HG03097 (cell line): ENCODE measurements around the gene WDR38.

ENCODE experiments used
- ATAC-seq: cut with Tn5 transposase; IDR thresholded peaks from one replicate; pipeline ENCODE4 v1.9.1; 2021; ENCODE audit not compliant: unreplicated experiment, low FRiP score

Gene WDR38

DNA sequence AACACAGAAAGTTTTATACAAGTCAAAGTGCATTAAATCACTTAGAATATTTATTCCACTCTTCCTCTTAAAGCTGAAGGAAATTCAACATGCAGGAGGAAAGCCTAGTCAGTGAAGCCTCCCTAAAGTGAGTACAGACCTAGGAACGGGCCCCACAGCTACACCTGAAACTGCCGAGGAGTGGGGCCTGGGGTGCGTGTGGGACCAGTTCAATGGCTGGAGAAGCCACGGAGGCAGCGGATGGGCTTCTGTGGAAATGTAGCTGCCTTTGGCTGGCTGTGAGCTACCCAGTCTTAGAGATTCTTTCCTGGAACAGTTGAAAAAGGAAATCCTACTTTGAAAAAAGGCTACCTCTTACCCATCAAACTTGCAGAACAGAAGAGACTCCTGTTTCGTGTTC lies 25.3 kb downstream of the WDR38 start:
- no peak for ATAC-seq

DNA sequence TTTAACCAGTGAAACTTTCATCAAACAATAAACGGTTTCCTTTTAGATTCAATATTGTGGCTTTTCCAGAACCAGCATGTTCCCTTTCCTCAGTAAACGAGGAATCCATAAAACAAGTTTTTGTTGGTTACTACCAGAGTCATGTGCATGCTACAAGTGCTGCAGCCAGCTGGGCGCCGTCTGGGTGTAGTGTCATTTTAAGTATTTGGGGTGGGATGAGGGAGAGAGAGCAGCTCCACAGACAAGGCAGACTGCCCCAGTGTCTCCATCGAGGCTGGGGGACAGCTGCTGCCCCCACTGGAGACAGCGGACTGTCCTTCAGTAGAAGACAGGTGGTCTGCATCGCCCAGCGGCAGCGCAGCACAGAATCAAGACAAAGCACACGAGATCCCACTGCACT lies 26.0 kb downstream of the WDR38 start:
- ATAC-seq = no peak

DNA sequence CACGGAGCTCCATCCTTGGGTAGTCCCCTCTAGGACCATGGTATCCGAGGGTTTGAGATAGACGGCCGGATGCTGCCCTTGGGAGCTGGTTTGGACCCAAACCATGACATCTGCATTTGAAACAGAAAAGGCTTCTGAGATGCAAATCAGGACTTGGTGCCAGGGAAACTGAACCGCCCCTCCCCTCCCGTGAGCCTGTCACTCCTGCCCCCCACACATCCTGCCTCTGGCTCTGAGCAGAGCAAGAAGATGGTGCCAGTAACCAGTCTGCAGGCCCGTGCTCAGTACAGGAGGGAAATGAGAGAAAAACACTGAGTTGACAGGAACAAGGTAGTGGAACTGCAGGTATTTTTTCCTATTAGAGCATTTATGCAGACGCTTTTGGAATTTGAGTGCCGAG lies 27.2 kb downstream of the WDR38 start:
- no peak for ATAC-seq

DNA sequence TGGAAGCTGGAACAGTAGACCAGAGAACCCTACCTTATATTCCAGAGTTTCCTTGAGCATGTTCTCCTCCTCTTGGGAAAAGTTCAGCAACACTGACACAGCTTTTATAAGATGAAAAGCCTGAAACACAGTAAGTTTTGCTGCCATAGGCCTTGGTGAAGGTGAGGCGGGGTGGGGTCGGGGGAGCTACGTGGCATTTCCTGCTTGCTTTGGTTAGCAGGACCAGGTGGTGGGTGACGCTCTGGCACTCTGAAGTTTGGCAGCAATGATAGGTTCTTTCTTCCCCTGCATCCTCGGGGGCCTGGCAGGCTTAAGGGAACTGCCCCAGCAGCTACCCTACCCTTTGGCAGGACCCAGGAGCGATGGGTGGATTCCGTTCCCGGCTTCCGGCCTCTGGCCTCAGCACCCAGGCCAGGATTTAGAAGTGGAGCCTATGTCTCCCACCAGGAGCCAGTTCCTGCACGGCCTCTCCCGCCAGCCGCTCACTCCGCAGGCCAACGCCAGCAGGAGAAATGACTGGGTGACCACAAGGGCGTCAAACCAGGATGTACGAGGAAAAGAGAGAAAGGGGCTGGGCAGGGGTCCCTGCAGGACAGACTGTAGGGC lies 28.0 kb downstream of the WDR38 start:
- ATAC-seq = no peak

DNA sequence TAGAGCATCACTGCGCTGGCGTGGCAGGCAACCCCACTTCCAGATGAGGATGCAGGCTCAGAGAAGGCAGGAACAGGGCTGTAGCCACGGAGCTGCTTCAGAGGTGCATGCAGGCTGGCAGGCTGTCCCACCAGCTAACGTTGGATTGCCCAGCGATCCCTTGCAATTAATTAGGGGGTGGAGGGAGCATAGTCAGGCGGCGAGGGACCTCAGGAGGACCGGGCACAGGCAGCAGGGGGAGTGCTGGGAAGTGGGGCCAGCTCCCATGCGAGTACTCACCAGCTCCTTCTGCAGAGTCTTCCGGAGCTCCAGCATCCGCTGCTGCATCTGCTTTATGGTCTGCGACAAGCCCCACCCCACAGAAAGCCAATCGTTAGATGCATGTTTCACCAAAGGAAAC lies 29.0 kb downstream of the WDR38 start:
- ATAC-seq = no peak

DNA sequence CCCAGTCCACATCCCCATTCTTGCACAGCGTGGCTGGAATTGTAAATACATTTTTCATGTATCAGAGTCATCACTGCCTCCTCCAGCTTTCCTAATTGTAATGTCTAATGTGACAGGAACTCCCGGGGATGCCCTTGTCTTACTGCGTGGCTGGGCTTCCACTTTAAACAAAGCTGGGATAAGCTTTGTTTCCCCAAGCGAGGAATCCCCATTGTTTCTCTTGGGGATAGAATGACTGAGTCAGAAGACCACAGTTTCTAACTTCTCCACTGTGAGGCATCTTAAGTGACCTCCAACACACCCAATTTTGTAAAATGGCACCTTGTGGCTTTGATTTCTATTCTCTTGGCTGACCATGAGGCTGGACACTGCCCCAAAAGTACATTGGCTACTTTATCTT lies 31.1 kb downstream of the WDR38 start:
- ATAC-seq = no peak

DNA sequence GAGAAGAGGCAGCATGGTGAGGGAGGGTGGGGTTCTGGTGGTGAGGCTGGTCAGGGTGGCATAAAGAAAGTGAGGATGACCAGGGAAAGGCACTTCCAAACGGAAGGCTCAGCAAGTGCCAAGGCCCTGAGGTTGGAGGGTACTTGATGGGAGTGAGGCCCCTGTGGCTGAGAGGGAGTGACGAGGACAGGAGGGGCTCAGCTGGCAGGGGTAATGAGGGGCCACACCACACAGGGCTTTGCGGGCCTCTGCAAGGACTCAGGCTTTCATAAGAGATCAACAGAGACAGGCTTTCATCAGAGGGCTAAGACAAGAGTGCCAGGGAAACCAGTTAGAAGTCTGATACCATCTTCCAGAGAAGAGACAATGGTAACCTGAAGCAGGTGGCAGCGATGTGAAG lies 32.3 kb downstream of the WDR38 start:
- no peak for ATAC-seq

DNA sequence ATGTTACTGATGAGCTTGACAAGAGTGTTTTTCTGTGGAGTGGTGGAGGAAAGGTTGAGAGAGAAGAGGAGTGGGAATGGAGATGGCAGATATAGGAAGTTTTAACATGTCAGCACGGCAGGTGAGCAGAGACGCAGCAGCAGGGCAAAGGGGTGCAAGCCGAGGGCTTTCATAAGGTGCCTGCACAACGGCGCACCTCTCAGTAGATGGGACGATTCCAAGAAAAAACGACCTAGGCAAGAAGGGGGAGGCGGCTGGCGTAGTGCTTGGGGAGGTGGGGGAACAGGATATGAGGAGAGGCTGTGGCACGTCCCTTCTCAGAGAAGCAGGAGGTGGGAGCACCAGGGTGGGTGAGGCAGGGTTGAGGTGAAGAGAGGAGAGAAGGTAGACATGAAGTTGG lies 33.2 kb downstream of the WDR38 start:
- ATAC-seq = no peak

DNA sequence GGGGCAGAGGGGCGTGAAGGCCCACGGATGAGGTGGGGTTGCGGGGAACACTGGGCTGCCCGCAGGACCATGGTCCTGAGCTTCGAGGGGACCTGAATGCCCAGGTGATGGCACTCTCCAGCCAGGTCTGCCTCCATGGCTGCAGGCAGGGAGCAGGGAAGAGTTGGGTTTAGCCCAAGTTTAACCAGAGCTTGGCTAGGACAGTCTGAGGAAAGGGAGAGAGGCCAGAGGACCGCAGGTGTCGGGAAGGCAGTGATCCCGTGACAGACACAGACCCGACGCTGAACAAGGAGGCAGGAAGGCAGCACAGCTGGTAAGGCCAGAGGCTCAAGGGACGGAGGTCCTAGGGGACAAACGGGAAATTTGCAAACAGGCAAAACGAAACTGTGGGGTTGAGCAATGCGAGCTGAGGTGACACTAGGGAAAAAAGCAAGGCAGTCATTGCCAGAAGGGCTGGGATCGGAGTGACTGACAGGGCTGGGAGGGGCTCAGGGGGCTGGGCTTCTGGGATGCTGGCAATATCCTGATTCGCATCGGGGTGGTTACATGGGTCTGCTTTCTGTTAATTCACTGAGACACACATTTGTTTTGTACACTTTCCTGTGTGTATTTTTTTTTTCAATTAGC lies 33.7 kb downstream of the WDR38 start:
- ATAC-seq = no peak

DNA sequence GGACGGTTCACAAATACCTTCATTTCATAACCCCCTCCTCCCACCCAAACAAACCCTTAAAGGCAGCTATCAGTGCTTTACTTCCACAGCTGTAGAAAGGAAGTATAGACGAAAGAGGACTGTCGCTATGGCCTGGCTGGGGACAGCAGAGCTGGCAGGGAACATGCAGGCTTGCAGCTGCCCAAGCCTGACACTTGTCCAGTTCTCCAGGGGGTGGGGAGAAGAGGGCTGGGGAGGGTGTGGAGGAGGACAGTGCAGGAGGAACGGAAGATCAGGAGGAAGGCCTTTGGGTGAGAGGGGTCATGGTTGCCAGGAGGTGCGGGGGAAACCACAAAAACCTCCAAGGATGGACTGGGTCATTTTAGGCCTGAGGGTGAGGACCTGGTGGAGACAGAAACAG lies 34.6 kb downstream of the WDR38 start:
- no peak for ATAC-seq

DNA sequence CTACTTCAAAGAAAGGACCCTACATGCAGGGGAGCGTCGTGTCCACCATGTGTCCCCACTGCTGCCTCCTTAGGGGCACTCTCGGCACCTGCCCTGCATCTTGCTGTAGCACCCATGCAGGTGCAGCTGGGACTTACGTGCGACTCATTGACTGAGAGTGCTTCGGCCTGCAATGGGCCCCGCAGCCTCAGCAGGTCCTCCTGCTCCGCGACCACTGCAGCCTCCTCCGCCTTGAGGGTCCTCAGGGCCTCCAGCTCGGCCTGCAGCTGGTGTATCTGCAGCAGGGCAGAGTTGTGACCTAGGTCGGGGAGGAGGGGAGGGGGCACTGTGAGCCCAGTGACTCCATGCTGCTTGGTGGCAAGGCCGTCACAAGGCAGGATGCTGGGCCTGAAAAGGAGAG lies 35.7 kb downstream of the WDR38 start:
- ATAC-seq = no peak

DNA sequence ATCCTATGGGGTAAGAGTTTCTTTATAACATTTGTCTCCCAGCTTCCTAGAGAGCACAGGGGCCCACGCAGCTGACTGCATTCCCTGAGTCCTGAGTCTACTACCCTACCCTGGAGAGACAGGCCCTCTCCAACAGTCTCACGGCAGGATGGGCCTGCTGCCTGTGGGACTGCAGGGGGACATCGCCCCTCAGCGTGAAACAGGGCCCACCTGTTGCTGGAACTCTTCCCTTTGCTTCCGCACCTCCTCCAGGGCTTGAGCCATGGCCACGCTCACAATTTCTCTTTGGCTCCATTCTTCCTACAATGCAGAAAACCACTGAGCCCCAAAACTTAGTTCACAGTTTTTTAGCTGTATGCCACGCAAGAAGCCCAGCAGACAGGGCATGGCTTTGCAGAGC lies 36.9 kb downstream of the WDR38 start:
- ATAC-seq = no peak

DNA sequence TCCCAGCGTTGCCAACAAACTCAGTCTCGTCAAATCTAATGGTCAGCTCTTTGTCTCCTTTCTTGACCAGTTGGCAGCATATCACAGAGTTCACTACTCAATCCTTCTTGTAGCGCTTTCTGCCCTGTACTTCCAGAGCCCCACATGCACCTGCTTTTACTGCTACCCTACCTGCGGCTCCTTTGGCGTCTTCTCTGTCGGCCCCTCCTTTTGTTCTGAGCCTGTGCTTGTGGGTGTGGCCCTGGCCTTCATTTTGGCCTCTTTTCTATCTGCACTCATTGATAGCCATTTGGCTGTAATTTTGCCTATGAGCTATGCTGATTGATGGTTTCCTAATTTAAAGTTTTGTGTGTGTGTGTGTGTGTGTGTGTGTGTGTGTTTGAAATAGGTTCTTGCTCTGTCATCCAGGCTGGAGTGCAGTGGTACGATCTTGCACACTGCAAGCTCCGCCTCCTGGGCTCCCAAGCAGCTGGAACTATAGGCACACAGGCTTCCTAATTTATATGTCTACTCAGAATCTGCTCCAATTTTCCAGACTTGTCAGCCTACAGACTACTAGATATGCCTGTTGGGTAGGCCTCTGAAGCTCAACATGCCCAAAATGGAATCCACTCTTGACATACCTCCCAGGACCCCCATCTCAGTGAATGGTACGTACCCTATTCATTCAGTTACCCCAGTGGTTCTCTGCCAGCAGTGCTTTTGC lies 40.9 kb downstream of the WDR38 start:
- ATAC-seq = no peak

DNA sequence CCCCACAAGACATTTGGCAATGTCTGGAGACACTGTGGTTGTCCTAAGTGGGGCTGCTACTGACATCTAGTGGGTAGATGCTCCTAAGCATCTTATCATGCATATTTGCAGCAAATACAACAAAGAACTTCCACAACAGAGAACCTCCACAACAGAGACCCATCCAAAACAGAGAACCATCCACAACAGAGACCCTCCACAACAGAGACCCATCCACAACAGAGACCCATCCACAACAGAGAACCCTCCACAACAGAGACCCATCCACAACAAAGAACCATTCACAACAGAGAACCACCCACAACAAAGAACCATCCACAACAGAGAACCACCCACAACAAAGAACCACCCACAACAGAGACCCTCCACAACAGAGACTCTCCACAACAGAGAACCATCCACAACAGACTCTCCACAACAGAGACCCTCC lies 41.5 kb downstream of the WDR38 start:
- ATAC-seq = no peak

DNA sequence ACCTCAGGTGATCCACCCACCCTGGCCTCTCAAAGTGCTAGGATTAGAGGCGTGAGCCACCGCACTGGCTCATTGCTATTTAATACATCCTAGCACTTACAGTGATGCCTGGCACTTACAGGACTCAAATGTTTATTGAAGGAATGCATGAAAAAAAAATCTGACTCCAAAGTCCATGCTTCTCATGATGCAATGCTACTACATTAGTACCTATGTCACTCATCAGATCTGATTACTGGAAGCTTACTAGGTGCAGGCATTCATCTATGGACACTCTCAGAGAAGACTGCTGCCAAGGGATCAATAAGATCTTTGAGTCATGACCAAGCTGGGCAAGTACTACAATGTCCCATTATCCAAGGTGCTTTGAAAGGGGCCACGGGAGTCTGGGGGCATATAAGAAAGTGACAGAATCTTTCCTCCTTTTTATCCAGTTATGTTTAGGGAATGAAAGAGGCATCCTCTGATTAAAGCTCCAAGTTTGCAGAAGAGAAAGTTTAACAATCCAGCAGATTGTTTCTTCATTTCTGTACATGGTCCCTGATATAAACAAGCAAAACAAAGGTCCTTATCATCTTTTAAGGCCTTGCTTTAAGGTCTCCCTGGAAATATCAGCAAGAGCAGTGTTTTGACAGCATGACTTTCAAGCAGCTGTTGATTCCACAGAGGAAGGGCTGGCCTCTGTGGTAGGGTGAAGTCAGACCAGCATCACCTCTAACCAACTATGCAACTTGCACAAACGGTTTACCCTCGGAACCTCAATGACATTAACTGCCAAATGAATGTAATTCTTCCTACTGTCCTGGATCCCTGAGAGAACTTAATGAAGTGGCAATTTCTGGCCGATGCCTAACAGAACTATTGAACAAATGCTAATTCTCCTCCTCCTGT lies 44.6 kb downstream of the WDR38 start:
- ATAC-seq = no peak

DNA sequence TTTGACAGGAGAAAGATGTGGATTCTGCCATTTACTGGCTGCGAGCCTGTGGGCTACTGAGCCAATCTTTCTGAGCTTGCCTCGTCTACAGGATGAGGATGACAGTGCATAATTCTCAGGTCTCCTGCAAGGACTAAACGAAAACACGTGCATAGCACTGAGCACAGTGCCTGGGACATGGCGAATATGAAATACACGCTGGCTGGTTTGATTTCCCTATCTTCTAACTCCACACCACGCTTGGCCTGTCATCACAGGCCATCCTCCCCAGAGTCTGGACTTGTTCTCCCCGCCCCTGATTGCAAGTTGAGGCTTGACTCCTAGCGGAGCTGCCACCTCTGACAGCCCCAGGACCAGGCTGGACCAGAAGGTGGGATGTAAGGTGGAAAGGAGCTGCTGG lies 46.6 kb downstream of the WDR38 start:
- no peak for ATAC-seq

DNA sequence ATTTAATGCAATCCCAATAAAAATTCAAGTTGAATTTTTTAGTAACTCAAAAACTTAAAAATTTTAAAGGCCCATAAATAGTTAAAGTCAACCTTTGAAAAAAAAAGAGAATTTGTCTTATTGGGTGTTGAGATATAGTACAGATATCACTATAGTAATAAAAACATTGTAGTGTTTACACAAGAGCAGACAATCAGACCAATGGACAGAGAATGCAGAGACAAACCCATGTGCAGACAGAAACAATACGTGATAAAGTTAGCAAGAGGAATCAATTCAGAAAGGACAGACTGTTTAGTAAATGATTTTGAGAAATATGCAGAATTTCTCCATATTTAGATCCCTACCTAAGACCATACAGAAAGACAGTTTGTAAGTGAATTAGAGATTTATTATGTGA lies 53.7 kb downstream of the WDR38 start:
- no peak for ATAC-seq
